ENCODE measurements around the gene DNAH10.

DNAH10 gene

DNA sequence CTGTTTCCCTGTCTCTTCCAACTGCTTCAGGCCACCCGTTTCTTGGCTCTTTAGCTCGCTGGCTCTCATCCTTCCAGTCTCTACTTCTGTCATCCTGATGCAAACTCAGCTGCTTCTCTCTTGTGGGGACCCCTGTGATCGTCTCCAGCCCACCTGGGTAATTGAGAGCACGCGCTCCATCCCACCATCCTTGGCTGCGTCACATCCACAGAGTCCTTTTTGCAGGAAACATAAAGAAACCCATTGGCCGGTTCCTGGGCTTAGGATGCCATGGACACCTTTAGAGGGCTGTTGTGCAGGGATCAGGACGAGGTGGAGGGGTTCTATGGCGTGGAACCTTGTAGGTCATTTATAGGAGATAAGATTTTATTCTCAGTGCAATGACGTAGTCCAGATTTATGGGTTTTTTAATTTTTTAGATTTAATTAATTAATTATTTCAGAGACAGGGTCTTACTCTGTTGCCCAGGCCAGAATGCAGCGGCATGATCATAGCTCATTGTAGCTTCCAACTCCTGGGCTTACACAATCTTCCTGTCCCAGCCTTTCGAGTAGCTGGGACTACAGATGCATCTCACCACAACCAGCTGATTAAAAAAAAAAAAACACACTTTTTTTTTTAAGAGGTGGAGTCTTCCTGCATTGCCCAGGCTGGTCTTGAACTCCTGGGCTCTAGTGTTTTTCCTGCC lies 127.9 kb downstream of the DNAH10 start:
- no peak for DNase-seq

DNA sequence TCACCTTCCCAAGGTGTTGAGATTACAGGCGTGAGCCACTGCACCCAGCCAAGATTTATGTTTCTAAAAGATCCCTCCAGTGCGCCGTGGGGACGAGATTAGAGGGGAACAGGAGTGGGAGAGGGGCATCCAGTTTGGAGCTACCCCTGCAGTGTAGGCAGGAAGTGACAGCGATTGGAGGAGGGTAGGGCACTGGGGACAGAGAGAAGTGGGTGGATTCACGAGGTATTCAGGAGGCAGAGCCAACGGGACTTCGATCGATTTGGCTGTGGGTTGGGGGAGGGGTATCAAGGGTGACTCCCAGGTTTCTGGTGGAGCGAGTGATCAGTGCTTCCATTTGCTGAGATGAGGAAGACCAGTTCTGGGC lies 128.4 kb downstream of the DNAH10 start:
- DNase-seq, result no peak

DNA sequence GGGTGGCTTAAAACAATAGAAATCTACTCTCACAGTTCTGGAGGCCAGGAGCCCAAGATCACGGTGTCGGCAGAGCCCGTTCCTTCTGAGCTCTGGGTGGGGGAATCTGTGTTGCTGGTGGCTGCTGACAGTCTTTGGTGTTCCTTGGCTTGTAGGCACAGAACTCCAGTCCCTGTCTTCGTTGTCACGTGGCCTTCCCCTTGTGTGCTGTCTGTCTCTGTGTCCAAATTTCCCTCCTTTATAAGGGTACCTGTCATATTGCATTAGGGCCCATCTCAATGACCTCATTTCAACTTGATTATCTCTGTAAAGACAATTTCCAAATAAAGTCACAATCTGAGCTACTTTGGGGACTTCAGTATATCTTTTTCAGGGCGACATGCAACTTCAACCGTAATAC lies 128.9 kb downstream of the DNAH10 start:
- DNase-seq, result no peak

DNA sequence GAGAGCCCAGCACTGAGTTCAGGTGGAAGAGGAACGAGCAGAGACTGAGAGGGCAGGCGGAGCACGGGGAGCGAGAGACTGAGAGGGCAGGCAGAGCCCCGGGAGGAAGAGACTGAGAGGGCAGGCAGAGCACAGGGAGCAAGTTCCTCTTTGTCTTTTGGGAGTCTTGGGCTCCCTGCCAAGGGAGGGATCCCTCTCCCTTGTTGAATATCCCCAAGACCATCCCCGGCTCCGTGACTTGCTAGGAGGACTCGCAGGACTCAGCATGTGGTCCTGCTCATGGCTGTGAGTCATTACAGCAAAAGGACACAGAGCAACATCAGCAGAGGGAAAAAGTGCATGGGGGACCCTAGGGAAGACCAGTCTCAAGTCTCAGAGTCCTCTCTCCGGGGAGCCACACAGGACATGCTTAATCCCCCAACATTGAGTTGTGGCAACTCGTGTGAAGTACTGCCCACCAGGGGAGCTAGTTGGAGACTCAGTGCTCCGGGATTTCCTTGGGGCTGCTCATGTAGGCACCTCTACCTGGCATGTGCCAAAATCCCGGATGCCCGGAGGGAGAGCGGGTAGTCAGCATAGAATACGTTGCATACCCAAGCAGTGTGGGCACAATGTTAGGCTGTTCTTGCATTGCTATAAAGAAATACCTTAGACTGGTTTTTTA lies 129.5 kb downstream of the DNAH10 start:
- no peak for DNase-seq

DNA sequence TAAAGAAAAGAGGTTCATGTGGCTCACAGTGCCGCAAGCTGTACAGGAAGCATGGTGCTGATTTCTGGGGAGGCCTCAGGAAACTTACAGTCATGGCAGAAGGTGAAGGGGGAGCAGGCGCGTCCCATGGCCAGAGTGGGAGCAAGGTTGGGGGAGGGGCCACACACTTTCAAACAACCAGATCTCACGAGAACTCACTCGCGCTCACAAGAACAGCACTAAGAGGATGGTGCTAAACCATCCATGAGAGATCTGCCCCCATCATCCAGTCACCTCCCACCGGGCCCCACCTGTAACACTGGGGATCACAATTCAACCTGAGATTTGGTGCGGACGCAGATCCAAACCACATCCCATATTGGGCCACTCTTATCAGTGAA lies 130.1 kb downstream of the DNAH10 start:
- DNase-seq, result no peak

DNA sequence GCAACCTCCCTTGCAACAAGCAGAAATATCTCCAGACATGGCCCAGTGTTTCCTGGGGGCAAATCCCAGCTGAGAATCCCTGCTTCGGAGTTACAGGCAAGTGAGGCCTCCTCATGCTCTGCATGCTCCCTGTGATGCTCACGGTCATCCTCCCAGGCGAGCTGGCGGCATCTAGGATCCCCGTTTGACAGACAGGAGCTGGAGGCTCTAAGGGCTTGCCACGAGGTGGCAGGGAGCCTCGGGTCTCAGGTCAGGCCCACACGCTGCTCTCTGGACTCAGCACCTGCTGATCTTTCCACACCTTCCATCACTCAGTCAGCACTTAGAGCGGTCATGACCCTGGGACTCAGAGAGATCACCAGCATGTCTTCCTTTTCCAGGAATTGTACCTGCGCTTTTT lies 130.8 kb downstream of the DNAH10 start:
- no peak for DNase-seq

DNA sequence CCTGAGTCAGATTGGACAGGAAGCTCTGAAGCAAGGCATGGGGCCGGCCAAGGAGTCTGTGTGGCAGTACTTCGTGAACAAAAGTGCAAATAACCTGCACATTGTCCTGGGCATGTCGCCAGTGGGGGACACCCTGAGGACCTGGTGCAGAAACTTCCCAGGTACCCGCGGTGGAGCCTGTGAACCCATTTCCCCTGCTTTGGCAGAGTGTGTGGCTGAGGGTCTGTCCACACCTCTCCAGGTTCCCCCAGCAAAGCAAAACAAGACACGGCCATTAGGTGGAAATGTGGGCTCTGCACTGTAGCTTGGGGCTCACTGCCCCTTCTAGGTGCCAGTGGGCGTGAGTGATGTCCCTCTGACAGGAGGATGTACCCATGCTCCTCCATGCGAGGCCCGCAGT lies 131.2 kb downstream of the DNAH10 start:
- DNase-seq, result no peak

DNA sequence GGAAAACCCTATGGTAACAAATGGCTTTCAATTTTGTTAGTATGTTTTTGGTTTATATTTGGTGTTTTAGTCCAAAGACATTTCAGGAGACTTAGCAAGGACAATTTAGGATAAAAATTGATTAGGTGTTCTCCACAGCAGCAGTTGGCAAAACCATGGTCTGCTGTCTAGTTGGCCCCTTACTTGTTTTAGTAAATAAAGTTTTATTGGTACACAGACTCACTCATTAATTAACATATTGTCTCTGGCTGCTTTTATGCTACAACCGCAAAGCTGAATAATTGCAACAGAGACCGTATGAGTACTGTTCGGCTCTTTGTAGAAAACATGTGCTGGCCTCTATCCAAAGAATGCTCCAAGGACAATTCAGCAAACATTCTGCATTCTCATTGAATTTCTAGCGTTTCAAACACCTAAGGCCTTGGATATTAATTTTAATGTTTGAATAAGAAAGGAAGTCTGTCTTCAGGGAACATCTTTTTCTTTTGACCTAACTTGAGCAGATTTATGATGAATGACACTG lies 132.8 kb downstream of the DNAH10 start:
- no peak for DNase-seq

DNA sequence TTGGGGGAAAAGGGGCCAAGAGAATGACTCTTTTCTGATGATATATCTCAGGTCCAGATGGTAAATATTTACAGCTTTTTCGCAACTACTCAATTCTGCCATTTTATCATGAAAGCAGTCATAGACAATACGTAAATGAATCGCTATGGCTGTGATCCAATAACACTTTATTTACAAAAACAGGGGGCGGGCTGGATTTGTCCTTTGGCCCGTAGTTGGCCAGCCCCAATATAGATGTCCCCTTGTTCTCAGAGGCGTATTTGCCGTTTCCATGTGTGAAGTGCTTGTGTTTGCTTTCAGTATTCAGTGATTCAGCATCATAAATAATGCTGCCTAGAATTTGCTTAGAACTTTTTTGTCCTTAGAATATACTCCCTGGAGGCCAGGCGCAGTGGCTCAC lies 133.3 kb downstream of the DNAH10 start:
- no peak for DNase-seq

DNA sequence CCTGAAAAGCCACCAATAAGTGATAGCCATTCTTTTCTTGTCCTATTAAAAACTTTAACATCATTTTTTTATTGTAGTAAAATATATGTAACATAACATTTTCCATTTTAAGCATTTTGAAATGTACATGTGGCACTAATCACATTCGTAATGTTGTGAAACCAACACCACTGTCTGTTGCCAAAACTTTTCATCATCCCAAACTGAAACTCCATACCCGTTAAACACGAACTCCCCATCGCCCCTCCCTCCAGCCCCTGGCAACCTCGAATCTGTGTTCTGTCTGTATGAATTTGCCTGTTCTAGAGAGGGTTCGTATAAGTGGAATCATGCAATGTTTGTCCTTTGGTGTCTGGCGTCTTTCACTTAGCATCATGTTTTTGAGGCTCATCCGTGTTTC lies 134.7 kb downstream of the DNAH10 start:
- DNase-seq, result no peak

DNA sequence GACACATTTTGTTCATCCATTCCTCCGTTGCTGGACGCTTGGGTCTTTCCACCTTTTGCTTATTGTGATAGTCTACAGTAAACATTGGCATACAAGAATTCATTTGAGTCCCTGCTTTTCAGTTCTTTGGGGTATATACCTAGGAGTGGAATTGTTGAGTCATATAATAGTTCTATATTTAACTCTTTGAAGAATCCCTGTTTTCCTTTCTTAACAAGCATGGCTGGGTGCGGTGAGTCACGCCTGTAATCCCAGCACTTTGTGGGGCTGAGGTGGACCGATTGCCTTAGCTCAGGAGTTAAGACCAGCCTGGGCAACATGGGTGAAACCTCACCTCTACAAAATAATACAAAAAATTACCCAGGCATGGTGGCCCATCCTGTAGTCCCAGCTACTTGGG lies 135.1 kb downstream of the DNAH10 start:
- DNase-seq, result no peak

DNA sequence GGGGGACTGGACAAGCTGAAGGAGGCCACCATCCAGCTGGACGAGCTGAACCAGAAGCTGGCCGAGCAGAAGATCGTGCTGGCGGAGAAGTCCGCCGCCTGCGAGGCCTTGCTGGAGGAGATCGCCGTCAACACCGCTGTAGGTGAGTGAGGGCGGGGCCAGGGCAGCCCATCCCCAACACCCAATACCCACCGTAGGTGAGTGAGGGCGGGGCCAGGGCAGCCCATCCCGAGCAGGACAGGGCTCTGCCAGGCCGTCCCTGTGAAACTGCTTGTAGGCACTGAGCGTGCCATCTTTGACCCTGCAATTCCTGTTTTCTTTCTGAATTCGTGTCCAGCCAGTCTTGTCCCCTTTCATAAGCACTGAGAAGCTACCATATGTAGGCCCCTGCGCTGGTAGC lies 136.6 kb downstream of the DNAH10 start:
- no peak for DNase-seq

DNA sequence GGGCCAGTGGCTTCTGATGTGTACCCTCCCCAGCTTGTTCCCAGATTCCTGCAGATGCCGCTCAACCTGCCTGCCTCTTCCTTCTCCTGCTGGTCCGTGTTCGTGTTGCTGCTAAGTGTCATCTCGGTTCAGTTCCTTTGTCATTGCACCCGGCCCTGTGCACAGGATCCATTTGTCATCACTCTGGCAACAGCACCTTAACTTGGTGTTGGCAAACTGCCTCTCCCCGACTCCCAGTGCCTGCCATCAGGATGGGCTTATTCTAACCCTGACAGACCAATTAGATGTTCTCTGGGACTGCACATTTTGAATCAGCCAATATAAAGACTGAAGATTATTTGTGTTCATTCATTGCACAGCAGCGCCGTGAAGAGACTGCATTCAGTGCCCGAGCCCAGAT lies 137.3 kb downstream of the DNAH10 start:
- no peak for DNase-seq

DNA sequence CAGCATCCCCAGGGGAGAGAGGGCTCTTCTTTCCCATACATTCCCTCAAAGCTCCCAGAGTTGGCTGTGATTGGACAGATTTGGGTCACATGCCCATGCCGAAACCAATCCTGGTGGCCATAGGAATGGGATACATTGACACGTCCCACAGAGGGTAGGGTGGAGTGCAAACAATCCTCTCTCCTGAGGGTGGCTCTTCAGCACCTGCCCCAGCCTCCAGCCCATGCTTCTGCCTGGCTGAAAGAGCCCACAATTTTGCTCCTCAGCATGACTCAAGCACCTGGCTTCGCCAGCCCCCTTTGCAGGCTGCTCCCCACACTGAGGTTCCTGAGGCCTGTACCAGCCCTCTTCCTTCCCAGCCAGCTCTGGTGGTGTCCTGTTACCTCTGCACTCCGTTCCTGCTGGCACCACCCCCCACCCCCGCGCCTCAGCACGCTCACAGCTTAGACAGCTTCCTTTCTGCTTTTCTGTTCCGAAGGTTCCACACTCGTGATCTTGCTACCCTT lies 138.8 kb downstream of the DNAH10 start:
- DNase-seq, result no peak

DNA sequence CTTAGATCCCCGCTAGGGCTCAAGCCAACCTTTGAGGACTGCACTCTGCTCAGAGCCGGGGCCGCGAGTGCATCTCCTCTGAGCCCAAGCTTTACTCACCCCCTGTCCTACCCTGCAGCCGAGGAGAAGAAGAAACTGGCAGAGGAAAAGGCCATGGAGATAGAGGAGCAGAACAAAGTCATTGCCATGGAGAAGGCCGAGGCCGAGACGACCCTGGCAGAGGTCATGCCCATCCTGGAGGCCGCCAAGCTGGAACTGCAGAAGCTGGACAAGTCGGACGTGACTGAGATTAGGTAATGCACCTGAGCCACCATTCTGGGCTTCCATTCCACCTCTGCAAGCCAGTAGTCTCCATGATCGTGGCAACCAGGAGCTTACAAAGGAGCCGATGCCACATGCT lies 140.7 kb downstream of the DNAH10 start:
- no peak for DNase-seq

DNA sequence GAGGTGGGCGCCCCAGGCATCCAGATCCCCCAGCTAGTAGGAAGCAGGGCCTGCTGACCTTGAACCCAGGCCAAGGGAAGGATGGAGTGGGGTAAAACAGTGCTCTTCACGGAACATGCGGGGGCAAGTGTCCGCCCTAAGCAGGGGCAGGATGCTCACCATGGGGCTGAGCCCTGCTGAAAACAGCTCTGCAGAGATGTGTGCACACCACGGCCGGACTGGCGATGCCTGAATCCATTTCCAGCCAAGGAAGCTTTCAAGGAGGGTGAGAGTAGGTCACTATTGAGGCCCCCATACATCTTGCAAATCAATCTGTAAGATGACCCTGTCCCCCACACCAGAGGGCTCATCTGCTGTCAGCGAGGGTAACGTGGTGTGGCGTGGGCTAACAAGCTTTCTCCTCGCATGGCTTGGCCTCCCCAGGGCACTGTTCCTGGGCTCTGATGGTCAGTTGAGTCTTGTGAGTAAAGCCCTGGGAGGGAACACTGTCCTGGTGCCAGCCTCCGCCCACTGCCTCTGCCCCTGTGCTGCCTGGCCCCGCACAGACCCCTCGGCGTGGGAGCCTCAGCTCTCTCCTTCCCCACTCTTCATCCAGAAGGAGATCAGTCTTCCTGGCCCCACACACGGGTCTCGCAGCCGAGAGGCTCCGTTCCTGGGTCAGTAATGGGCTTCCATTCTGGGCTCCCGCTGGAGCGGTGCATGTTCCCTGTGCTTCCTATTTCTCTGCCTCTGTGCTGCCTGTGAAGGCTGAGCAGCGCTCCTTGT lies 141.4 kb downstream of the DNAH10 start:
- no peak for DNase-seq

DNA sequence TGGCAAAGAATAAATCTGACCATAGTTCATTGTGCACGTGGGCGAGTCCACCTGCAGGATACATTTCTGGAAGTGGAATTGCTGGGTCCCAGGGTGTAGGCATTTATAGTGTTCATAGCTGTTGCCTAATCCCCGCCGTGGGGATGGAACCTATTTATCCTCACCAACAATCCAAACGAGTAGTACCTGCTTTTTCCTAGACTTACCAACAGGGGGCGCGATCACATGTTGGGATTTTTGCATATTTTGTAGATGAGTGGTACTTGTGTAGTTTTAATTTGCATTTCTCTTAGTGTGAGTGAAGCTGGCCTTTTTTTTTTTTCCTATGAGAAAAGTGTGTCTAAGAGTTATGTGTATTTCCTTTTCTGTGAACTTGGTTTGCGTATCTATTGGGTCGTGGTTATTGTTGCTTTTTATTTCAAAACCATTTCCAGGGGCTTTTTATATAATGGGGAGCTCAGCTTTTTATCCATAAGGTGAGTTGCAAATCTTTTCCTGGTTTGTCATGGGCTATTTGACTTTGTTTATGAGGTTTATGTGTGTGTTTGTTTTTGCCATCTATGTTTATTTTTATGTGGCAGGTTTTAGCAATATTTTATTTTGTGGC lies 143.3 kb downstream of the DNAH10 start:
- no peak for DNase-seq

DNA sequence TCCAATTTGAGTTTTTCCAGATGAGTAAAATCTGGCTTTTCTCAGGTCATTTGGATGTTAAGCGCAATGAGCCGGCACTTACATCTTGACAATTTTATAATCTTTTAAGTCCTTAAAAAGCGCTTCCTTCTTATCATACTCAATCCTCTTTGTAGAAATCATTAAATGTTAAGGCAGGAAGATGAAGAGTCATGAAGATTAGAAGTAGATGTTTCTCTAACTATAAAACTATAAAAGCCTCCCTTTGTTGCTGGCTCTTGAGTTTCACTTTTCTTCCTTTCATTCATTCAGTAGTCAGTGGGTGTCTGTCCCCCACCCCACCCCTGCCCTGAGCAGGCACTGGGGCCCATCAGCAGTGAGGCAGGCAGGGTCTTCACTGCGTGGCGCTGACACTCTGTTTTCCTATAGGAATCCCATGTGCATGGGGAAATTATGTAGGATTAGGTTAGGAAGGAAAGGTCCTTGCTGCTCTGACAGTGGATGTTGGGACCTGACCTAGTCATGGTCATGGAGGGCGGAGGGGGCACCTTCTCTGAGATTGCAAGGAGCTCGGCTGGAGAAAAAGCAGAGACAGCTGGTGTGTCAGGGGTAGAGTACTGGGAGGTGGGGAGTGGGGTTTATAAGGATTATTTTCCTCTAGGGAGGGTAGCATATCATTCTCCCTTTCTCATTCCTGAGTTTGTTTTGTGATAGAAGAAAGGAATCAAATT lies 144.8 kb downstream of the DNAH10 start:
- DNase-seq, result no peak

DNA sequence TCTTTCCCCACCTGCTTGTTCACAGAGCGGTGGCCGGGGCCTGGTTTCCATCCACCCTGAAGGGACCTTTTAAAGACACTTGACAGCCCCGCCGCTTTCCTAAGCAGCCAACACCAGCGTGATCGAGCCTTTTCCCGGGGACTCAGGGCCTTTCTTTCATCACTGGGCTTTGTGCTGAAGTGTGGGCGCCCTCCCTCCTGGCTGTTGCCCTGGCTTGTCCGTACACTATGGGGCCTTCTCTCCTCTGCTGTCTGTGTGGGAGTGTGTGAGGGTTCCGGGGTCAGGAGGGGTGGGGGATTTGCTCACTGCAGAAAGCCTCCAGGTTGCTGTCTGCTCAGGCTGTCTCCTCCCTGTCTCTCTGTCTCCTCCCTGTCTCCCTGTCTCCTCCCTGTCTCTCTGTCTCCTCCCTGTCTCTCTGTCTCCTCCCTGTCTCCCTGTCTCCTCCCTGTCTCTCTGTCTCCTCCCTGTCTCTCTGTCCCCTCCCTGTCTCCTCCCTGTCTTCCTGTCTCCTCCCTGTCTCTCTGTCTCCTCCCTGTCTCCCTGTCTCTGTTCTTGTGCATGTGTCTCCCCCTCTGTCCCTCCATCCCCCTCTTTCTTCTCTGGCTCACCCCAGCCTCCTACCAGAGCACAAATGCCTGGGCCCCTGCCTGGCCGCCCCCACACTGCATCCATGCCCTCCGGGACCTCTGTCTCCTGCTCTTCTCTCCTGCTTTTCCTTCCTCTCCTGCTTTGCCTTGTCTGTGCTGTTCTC lies 145.8 kb downstream of the DNAH10 start:
- no peak for DNase-seq

DNA sequence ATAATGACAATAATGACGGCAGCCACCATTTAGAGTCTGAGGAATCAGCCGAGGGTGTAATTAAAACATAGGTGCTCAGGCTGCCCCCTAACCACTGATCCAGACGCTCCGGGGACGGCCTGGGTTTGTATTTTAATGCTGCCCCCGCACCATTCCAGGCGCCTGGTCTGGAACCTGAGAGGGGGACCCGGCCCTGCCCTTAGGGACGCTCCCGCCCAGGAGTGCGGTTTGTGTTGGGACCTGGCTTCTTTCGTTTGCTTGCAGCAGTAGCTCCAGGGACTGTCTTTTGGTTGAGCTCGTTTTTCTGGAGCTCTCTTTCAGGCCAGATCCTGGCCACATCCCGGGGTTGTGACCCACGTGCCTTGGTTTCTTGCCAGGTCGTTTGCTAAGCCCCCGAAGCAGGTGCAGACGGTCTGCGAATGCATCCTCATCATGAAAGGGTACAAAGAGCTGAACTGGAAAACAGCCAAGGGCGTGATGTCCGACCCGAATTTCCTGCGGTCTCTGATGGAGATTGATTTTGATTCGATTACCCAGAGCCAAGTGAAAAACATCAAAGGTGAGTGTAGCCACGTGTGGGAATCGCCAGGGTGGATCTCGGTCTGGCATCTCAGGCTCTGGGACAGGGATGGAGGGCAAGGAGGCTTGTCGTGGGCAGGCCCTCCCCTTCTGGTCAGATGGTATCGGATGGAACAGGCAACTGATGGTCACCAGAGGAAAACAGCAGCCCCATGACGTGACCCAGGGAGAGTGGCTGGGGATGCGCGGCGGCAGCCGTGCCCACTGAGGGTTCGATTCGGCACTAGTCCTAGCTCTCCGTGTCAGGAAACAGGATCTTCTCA lies 147.0 kb downstream of the DNAH10 start:
- no peak for DNase-seq

DNA sequence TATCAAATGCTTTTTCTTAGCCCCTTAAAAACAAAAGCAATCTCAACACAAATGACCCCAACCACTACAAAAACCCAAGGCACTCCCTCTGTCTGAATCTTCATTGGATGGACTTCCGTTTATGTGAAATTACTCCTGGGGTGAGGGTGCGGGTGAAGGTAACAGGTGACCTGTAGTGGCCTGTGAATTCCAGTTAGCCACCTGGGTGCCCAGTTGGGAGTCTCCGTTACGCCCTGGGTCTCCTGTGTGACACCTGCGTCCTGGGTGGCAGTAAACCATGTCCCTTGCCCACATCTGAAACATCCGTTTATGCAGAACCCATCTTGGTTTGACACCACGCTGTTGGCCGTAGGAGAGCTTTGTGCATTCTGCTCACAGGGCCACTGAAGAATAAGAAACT lies 148.0 kb downstream of the DNAH10 start:
- no peak for DNase-seq
